ENCODE results near the gene ITPR3. TPM values are rescaled to one million over a fixed set of nuclear protein-coding genes. Genes with fewer than 3 reads are reported as not detected.

ITPR3 gene
- total and polyA plus RNA-seq, 2 of the 13 experiments (the other 11 are each of a cell fraction or from before 2014, with no cell fraction given), result 3.8 to 21.4 TPM

- TF ChIP-seq ZBTB43 (CRISPR knock-in tag; conservative IDR thresholded peaks at IDR 0.05) (0 out of 2 replicates have a peak, but pooled peaks have one; percentile 36), HIC2 (CRISPR knock-in tag; IDR thresholded peaks at IDR 0.05; ENCODE audit: low read depth) (peak; percentile 68; the same call in 1 of the 2 replicates), KDM5B (CRISPR knock-in tag; IDR thresholded peaks at IDR 0.05; ENCODE audit: borderline replicate concordance) (peak; percentile 80; the same call in 1 of the 2 replicates), SPEN (CRISPR knock-in tag; IDR thresholded peaks at IDR 0.05; ENCODE audit: low read depth) (peak; percentile 94), ZC3H13 (CRISPR knock-in tag; IDR thresholded peaks at IDR 0.05) (no peak), NAIF1 (CRISPR knock-in tag; IDR thresholded peaks at IDR 0.05; ENCODE audit: borderline replicate concordance) (no peak), TBP (CRISPR knock-in tag; IDR thresholded peaks at IDR 0.05) (no peak), MLLT10 (CRISPR knock-in tag; IDR thresholded peaks at IDR 0.05) (no peak), SMC3 (IDR thresholded peaks at IDR 0.05; ENCODE audit: low read length) (no peak; the same call in 1 of the 2 replicates), PAX8 (CRISPR knock-in tag; IDR thresholded peaks at IDR 0.05; ENCODE audit: borderline replicate concordance) (no peak), ZNF30 (CRISPR knock-in tag; IDR thresholded peaks at IDR 0.05) (no peak), ZNF512B (CRISPR knock-in tag; IDR thresholded peaks at IDR 0.05; ENCODE audit: borderline replicate concordance) (peak; percentile 90; the same call in 1 of the 2 replicates), HMGXB4 (CRISPR knock-in tag; IDR thresholded peaks at IDR 0.05; ENCODE audit: borderline replicate concordance in 1 of 2, low read depth in 1 of 2) (peak; percentile 94 to 95), FOSL1 (CRISPR knock-in tag; IDR thresholded peaks at IDR 0.05; ENCODE audit: borderline replicate concordance) (no peak), THAP11 (CRISPR knock-in tag; IDR thresholded peaks at IDR 0.05) (peak; percentile 87), AKAP8 (CRISPR knock-in tag; IDR thresholded peaks at IDR 0.05) (no peak), ZNF652 (CRISPR knock-in tag; IDR thresholded peaks at IDR 0.05; ENCODE audit: borderline replicate concordance, low read depth) (no peak), ZBTB14 (CRISPR knock-in tag; IDR thresholded peaks at IDR 0.05) (no peak), ZNF766 (CRISPR knock-in tag; IDR thresholded peaks at IDR 0.05; ENCODE audit: borderline replicate concordance) (peak; percentile 25; the same call in 1 of the 2 replicates)
Observed at GRCh38 chr6:33579828-33580714, 41.1 kb upstream of the ITPR3 start, which contains the start of gene BAK1 (continued).

All from HepG2 (cell line).